Muscle layer of colon (tissue), 2 donors: ENCODE results near the gene GIMAP2.

ENCODE experiments used
- H3K27ac ChIP-seq: one replicate; pipeline ENCODE4 v1.7.0; 2013; ENCODE audit warnings: low read depth, mild to moderate bottlenecking, low read length, moderate library complexity
- H3K27me3 ChIP-seq, 2 donors: one replicate each; pipeline ENCODE4 v1.7.0; 2013; ENCODE audit warnings: low read length in 2 of 2, mild to moderate bottlenecking in 2 of 2; ENCODE audit not compliant: insufficient read depth in 2 of 2, control insufficient read depth in 1 of 2
- H3K36me3 ChIP-seq: one replicate; pipeline ENCODE4 v1.7.0; 2013; ENCODE audit warnings: mild to moderate bottlenecking, low read length; ENCODE audit not compliant: insufficient read depth
- H3K4me1 ChIP-seq: one replicate; pipeline ENCODE4 v1.7.0; 2013; ENCODE audit warnings: mild to moderate bottlenecking, low read length; ENCODE audit not compliant: insufficient read depth
- H3K4me3 ChIP-seq, 2 donors: one replicate each; pipeline ENCODE4 v1.7.0; 2013; ENCODE audit warnings: low read length in 2 of 2, low read depth in 1 of 2, mild to moderate bottlenecking in 1 of 2, moderate library complexity in 1 of 2
- H3K9ac ChIP-seq: one replicate; pipeline ENCODE4 v1.7.0; 2013; ENCODE audit warnings: low read length
- H3K9me3 ChIP-seq: one replicate; pipeline ENCODE4 v1.7.0; 2013; ENCODE audit warnings: mild to moderate bottlenecking, low read length
- donor health status: abdominal sarcoma.
- donor health status: Adenocarcinoma of cecum.

The GIMAP2 gene

DNA sequence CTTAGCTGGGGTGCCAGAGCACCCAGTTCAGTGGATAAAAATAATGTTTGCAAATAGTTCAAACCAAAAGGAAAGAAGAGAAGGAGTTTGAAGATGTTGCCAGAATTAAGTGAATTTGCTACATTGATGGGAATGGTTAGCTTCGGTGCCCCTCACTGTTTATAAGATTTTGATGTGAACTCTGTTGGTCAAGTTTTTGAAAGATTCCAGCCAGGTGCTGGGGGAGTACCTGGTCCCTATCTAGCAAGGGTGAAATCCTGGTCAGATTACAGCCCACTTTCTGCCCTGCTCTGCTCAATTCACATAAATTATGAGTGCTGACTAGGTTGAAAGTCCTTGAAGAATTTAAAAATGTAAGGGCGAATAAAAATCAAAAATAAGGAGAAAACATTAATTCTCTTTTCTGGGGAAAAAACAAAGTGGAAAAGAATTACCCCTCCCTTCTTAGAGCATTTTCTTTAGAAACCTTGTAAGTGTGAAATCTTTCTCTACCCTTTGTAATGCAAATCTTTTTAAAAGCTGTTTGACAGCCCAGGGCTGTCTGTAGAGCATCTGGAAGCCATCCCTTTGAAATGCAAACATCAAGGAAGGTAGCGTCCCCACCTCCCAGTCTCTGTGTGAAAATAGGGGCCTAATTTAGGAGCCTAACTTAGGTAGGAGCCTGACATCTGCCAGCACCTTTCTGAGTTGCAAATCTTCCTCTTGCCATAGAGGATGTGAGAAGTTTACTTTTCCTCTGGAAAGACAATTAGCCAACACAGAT, 50.3 kb downstream of the GIMAP2 start:
- Histone ChIP-seq H3K27me3 (no peaks in the 10 kb centered on the region), H3K9ac (no peak overlapping the region), H3K27ac (no peak overlapping the region), H3K9me3 (no peaks in the 10 kb centered on the region), H3K4me1 (no peaks in the 10 kb centered on the region), H3K36me3 (no peaks in the 10 kb centered on the region), H3K4me3 (no peak overlapping the region)

DNA sequence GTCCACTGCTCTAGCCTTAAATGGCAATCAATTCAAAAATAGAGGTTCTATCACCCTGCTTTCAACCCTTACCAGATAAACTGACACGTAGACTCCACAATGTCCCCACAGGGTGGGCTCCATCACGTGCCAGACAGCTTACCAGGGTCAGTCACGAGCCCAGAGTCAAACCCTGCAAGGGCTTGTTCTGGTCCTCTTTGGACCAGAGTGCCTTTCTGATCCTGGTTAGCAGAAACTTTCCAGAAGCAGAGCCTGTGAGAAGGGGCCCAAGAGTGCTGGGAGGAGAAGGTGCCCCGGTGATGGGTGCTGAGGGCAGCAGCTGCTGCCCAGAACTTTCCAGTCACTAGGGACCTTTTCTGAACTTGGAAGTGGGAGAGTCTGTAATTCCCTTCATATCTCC, 51.4 kb downstream of the GIMAP2 start:
- no peaks in the 10 kb centered on the region for H3K9me3 ChIP-seq
- H3K27ac ChIP-seq = no peak overlapping the region
- peak overlapping the region in 1 of 2 donors; percentile 39 for H3K4me3 ChIP-seq
- no peak overlapping the region for H3K9ac ChIP-seq
- no peaks in the 10 kb centered on the region for H3K36me3 ChIP-seq
- no peaks in the 10 kb centered on the region for H3K4me1 ChIP-seq
- H3K27me3 ChIP-seq = no peaks in the 10 kb centered on the region

DNA sequence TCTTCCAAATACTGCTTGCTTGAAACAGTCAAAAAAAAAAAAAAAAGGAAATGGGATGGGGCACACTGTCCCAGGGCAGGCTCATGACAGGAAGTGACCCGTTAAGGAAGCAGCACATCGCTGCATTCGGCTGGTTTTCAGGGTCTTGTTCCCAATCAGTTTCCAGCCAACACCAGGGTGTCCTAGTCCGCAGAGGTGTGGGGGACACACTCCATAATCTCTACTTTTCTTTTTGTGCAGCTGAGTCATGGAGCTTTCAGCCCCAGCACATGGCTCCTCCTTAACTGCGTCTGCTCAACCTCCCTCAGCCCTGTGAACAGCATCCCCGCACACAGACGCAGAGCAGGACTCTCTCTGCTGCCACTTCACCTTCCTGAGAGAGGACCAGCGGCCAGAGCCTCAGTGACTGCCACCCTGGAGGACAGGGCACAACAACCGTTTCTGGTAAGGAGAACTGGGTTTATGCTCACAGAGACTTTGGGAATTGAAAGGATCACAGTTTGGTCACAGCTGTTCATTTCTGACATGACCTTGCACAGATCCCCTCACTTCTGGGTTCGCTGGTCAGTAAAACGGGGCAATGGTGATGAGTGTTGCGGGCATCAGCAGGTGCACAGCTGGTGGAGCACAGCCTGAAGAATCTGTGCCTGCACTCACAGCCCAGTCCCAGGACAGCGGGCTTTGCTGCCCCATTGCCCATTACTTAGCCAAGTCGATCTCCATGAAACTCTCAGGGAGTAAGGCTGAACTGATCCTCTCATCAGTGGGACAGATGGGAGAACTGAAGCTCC, 52.0 kb downstream of the GIMAP2 start, which contains the start of gene GIMAP5:
Gene GIMAP5 (plus strand): TSS at position 154 of the 791 bp plus-strand sequence. CDS start 3,467 bp downstream, outside the sequence.
- Histone ChIP-seq H3K4me3 (peak within 1 kb of the TSS; percentile 31 to 39), H3K27me3 (no peaks in the 10 kb centered on the region), H3K36me3 (no peaks in the 10 kb centered on the region), H3K27ac (peak within 1 kb of the TSS; percentile 41), H3K9ac (no peak within 1 kb of the TSS), H3K9me3 (no peaks in the 10 kb centered on the region), H3K4me1 (peaks cover 3% of the 10 kb centered on the region)

DNA sequence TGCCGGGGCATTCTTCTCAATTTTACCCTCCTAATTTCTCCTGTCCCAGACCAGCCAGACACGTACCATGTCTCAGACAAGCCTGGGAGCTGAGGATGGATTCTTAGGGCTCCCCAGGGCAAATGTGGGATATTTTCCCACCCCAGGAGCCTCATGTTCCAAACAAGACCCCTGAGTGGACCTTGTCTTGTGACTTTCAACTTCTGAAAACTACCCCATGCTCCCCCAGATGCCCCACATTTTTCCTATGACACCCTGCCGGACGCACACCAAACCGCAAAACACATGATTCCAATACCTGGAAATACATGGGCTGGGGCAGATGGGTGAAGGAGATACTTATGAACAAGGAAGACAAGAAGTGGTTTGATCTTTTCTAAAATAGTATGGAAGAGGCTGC, 52.6 kb downstream of the GIMAP2 start:
- H3K4me3 ChIP-seq = peak overlapping the region in 1 of 2 donors; percentile 39
- H3K27ac ChIP-seq = peak overlapping the region; percentile 41
- no peaks in the 10 kb centered on the region for H3K27me3 ChIP-seq
- H3K9ac ChIP-seq = no peak overlapping the region
- H3K36me3 ChIP-seq = no peaks in the 10 kb centered on the region
- peaks cover 9% of the 10 kb centered on the region for H3K4me1 ChIP-seq
- no peaks in the 10 kb centered on the region for H3K9me3 ChIP-seq

DNA sequence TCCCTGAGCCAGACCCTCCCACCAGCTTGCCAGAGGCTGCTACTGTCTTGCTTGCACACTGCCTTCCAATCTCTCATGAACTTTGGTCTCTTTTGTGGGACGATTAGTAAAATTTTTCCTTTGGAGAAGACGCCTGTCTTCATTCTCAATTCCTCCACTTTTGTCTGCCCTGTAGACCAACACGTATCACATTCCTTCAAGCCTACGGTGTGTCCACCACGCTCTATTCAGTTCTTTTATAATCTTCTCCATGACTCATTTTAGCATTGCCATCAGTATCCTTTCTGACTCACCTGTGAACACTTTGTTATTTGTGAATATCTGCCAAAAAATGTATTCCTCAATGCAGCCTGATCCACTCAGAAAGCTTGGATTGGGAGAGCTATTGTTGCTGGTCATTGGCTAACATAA, 53.1 kb downstream of the GIMAP2 start:
- H3K27me3 ChIP-seq = no peaks in the 10 kb centered on the region
- no peaks in the 10 kb centered on the region for H3K36me3 ChIP-seq
- no peak overlapping the region for H3K27ac ChIP-seq
- peak overlapping the region in 1 of 2 donors; percentile 39 for H3K4me3 ChIP-seq
- no peaks in the 10 kb centered on the region for H3K9me3 ChIP-seq
- no peak overlapping the region for H3K9ac ChIP-seq
- H3K4me1 ChIP-seq = peaks cover 12% of the 10 kb centered on the region

DNA sequence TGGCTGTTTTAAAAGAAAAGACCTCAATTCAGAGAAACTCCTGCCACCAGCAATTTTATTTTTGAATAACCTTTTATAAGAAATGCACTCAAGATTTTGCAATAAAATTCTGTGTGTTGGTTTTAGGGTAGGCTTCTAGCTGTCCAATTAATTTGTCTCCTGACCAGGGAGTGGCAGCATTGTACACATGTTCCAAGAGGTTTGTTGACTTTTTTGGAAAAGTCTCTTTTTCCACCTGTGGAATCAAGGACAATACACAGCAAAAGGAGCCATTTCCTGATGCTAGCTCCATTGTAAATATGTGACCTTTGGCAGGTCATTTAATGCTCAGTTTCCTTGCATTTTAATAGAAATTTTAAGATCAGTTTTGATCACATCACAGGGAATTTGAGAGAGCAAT, 53.5 kb downstream of the GIMAP2 start:
- Histone ChIP-seq H3K9me3 (no peaks in the 10 kb centered on the region), H3K4me1 (peaks cover 17% of the 10 kb centered on the region), H3K9ac (no peak overlapping the region), H3K4me3 (no peak overlapping the region), H3K36me3 (no peaks in the 10 kb centered on the region), H3K27ac (no peak overlapping the region), H3K27me3 (no peaks in the 10 kb centered on the region)

DNA sequence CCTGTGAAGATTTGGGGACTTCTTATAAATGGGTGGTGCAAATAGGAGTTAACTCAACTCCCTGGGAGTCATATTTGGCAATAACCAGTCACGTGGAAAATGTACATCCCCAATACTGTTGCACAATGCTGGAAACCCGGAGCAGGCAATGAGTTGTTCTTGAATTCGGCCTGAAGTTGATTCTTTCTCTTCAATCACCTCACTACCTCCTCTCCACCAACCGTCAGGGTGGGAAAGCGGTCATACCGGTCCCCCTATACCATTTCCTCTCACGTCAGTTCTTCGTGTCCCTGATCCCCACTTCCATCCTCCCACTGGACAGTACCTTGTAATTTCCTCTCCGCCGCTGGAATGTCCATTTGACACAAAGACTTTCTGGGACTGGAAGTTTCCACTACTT, 54.5 kb downstream of the GIMAP2 start:
- no peak overlapping the region for H3K9ac ChIP-seq
- H3K4me1 ChIP-seq = peaks cover 24% of the 10 kb centered on the region
- no peaks in the 10 kb centered on the region for H3K27me3 ChIP-seq
- no peak overlapping the region for H3K27ac ChIP-seq
- H3K4me3 ChIP-seq = no peak overlapping the region
- no peaks in the 10 kb centered on the region for H3K9me3 ChIP-seq
- H3K36me3 ChIP-seq = no peaks in the 10 kb centered on the region

DNA sequence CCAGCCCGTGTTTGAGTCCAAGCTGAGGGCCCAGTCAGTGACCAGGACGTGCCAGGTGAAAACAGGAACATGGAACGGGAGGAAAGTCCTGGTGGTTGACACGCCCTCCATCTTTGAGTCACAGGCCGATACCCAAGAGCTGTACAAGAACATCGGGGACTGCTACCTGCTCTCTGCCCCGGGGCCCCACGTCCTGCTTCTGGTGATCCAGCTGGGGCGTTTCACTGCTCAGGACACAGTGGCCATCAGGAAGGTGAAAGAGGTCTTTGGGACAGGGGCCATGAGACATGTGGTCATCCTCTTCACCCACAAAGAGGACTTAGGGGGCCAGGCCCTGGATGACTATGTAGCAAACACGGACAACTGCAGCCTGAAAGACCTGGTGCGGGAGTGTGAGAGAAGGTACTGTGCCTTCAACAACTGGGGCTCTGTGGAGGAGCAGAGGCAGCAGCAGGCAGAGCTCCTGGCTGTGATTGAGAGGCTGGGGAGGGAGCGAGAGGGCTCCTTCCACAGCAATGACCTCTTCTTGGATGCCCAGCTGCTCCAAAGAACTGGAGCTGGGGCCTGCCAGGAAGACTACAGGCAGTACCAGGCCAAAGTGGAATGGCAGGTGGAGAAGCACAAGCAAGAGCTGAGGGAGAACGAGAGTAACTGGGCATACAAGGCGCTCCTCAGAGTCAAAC, 56.9 kb downstream of the GIMAP2 start:
- Histone ChIP-seq H3K36me3 (no peaks in the 10 kb centered on the region), H3K9me3 (no peaks in the 10 kb centered on the region), H3K4me1 (peaks cover 24% of the 10 kb centered on the region), H3K27me3 (no peaks in the 10 kb centered on the region), H3K9ac (no peak overlapping the region), H3K27ac (no peak overlapping the region), H3K4me3 (no peak overlapping the region)
